HCT116 (cell line): ENCODE measurements around the gene SOCS1. TPM values are rescaled to one million over a fixed set of nuclear protein-coding genes. Genes with fewer than 3 reads are reported as not detected.

ENCODE experiments used
- ATAC-seq: fragments of 200-7000 bp; cut with Tn5 transposase; 2 replicates; pipeline ENCODE4 v1.9.1; 2020; ENCODE audit warnings: mild to moderate bottlenecking, moderate library complexity
- BruUV-seq: library from RNA; stranded (reverse); fragments of 400-500 nt; replicated peaks from 2 replicates; lab custom pipeline; 2021; lab: Mats Ljungman, UMichigan
- CTCF ChIA-PET: fragments of 300-600 bp; sonication (Branson Sonifier 250); formaldehyde crosslinking; loops from one replicate; lab custom pipeline; 2021; ENCODE audit warnings: antibody characterized with exemption; lab: Charles Lee
- POLR2A ChIA-PET: fragments of 300-600, 350-600 bp; sonication (Branson Sonifier 250); formaldehyde crosslinking; loops from one replicate; lab custom pipeline; 2021; ENCODE audit warnings: antibody characterized with exemption; lab: Charles Lee
- RAD21 ChIA-PET, 2 experiments: fragments of 300-600 bp; sonication (Branson Sonifier 250); formaldehyde crosslinking; loops; one replicate each; lab custom pipeline; 2023; ENCODE audit warnings: low total read pairs in 2 of 2; ENCODE audit not compliant: uncharacterized antibody in 2 of 2, unreplicated experiment in 2 of 2, low non-redundant PET in 1 of 2; lab: Charles Lee
- DNase-seq: peaks from one replicate; pipeline ENCODE4 v3.0.0-alpha.2; 2010; ENCODE audit warnings: low read depth, low spot score
- H2AFZ ChIP-seq: fragments of 200-600 bp; shearing (Covaris generic), sonication (generic); 2 replicates; pipeline ENCODE4 v1.6.1; 2017; ENCODE audit warnings: low read depth, mixed run types, mixed read lengths, antibody characterized with exemption, low read length; ENCODE audit not compliant: poor library complexity, severe bottlenecking
- H3K27ac ChIP-seq: 2 replicates; pipeline ENCODE4 v1.5.1; 2012; ENCODE audit warnings: low read depth, low read length
- H3K27me3 ChIP-seq: fragments of 200-600 bp; sonication (generic); 2 replicates; pipeline ENCODE4 v1.6.1; 2016; ENCODE audit warnings: mixed run types, low read length, mixed read lengths; ENCODE audit not compliant: insufficient read depth
- H3K36me3 ChIP-seq, 2 experiments: fragments of 200-500 bp in 1 of 2; fragments of 200-600 bp in 1 of 2; sonication (Bioruptor generic) in 1 of 2; sonication (generic) in 1 of 2; 2 replicates each; pipeline versions ENCODE4 v1.5.1 to v1.6.1; 2014 to 2016; ENCODE audit warnings: low read length in 2 of 2, inconsistent platforms in 1 of 2, mixed read lengths in 1 of 2, mixed run types in 1 of 2; ENCODE audit not compliant: insufficient read depth in 2 of 2, control insufficient read depth in 1 of 2
- H3K4me1 ChIP-seq, 2 experiments: fragments of 200-600 bp in 1 of 2; sonication (generic) in 1 of 2; 2 replicates each; pipeline versions ENCODE4 v1.5.1 to v1.6.1; 2012 to 2017; ENCODE audit warnings: low read length in 2 of 2, inconsistent platforms in 1 of 2, mild to moderate bottlenecking in 1 of 2, mixed read lengths in 1 of 2, mixed run types in 1 of 2, moderate library complexity in 1 of 2; ENCODE audit not compliant: insufficient read depth in 2 of 2, control insufficient read depth in 1 of 2
- H3K4me2 ChIP-seq: fragments of 200-600 bp; sonication (generic); 2 replicates; pipeline ENCODE4 v1.6.1; 2017; ENCODE audit warnings: mixed run types, low read length, mixed read lengths
- H3K4me3 ChIP-seq, 2 experiments: fragments of 200-600 bp in 1 of 2; sonication (generic) in 1 of 2; replicated peaks in 1 of 2; 2 replicates each; pipeline ENCODE4 v1.5.1; 2011 to 2016; ENCODE audit warnings: low read length in 2 of 2, control low read depth in 1 of 2, low read depth in 1 of 2, mild to moderate bottlenecking in 1 of 2, mixed read lengths in 1 of 2, mixed run types in 1 of 2
- H3K79me2 ChIP-seq: fragments of 200-600 bp; sonication (generic); 2 replicates; pipeline ENCODE4 v1.6.1; 2017; ENCODE audit warnings: mild to moderate bottlenecking, mixed run types, low read length, moderate library complexity, mixed read lengths; ENCODE audit not compliant: insufficient read depth
- H3K9ac ChIP-seq: fragments of 200-600 bp; sonication (generic); 2 replicates; pipeline ENCODE4 v1.6.1; 2016; ENCODE audit warnings: low read length, mixed read lengths
- H3K9me2 ChIP-seq: fragments of 200-600 bp; sonication (generic), shearing (Covaris generic); 2 replicates; pipeline ENCODE4 v1.6.1; 2017; ENCODE audit warnings: mixed run types, mild to moderate bottlenecking, moderate library complexity; ENCODE audit not compliant: insufficient read depth
- H3K9me3 ChIP-seq, 2 experiments: fragments of 200-500 bp in 1 of 2; fragments of 200-600 bp in 1 of 2; sonication (Bioruptor generic) in 1 of 2; sonication (generic) in 1 of 2; 2 replicates each; pipeline ENCODE4 v1.6.1; 2014 to 2017; ENCODE audit warnings: low read length in 2 of 2, mixed read lengths in 2 of 2, inconsistent platforms in 1 of 2, low read depth in 1 of 2, mild to moderate bottlenecking in 1 of 2, mixed run types in 1 of 2, moderate library complexity in 1 of 2; ENCODE audit not compliant: control insufficient read depth in 1 of 2, insufficient read depth in 1 of 2
- H4K20me1 ChIP-seq: fragments of 200-600 bp; sonication (generic), shearing (Covaris generic); 2 replicates; pipeline ENCODE4 v1.6.1; 2017; ENCODE audit warnings: mixed run types, mild to moderate bottlenecking, moderate library complexity; ENCODE audit not compliant: insufficient read depth
- ATF3 ChIP-seq: IDR thresholded peaks from 2 replicates; pipeline ENCODE4 v1.6.1; 2012
- CBX3 ChIP-seq: IDR thresholded peaks from 2 replicates; pipeline ENCODE4 v1.6.1; 2012; ENCODE audit warnings: low read depth
- CEBPB ChIP-seq: IDR thresholded peaks from 2 replicates; pipeline ENCODE4 v1.6.1; 2012; ENCODE audit warnings: low read depth
- CTCF ChIP-seq, 3 experiments: fragments of 200-600 bp in 1 of 3; sonication (generic) in 1 of 3; IDR thresholded peaks in 2 of 3; conservative IDR thresholded peaks in 1 of 3; 2 replicates each; pipeline ENCODE4 v1.5.1; 2012 to 2017; ENCODE audit warnings: low read depth in 2 of 3, low read length in 2 of 3, antibody characterized with exemption in 1 of 3, borderline replicate concordance in 1 of 3, control low read depth in 1 of 3, mild to moderate bottlenecking in 1 of 3, mixed read lengths in 1 of 3, mixed run types in 1 of 3, moderate library complexity in 1 of 3; ENCODE audit not compliant: insufficient read depth in 1 of 3
- EGR1 ChIP-seq: IDR thresholded peaks from 2 replicates; pipeline ENCODE4 v1.6.1; 2012; ENCODE audit warnings: low read depth
- ELF1 ChIP-seq: IDR thresholded peaks from 2 replicates; pipeline ENCODE4 v1.6.1; 2012; ENCODE audit warnings: low read depth, borderline replicate concordance
- EZH2 ChIP-seq: fragments of 200-600 bp; sonication (generic); IDR thresholded peaks from 2 replicates; pipeline ENCODE4 v1.6.1; 2017; ENCODE audit warnings: antibody characterized with exemption, mixed run types
- FOSL1 ChIP-seq: IDR thresholded peaks from 2 replicates; pipeline ENCODE4 v1.6.1; 2012; ENCODE audit warnings: low read depth
- JUND ChIP-seq: IDR thresholded peaks from 2 replicates; pipeline ENCODE4 v1.6.1; 2012
- MAX ChIP-seq: IDR thresholded peaks from 2 replicates; pipeline ENCODE4 v1.6.1; 2012
- POLR2A ChIP-seq: IDR thresholded peaks from 2 replicates; pipeline ENCODE4 v1.7.0; 2011; ENCODE audit warnings: borderline replicate concordance; ENCODE audit not compliant: insufficient read depth, insufficient read length; ENCODE audit errors: extremely low read depth
- POLR2AphosphoS5 ChIP-seq: IDR thresholded peaks from 2 replicates; pipeline ENCODE4 v1.6.1; 2011; ENCODE audit warnings: mild to moderate bottlenecking, low read depth, low read length, moderate library complexity
- RAD21 ChIP-seq: IDR thresholded peaks from 2 replicates; pipeline ENCODE4 v1.6.1; 2012; ENCODE audit warnings: low read depth, mild to moderate bottlenecking
- SIN3A ChIP-seq: IDR thresholded peaks from 2 replicates; pipeline ENCODE4 v1.6.1; 2012; ENCODE audit warnings: low read depth
- SP1 ChIP-seq: IDR thresholded peaks from 2 replicates; pipeline ENCODE4 v1.6.1; 2012; ENCODE audit warnings: low read depth
- YY1 ChIP-seq: IDR thresholded peaks from 2 replicates; pipeline ENCODE4 v1.6.1; 2011; ENCODE audit warnings: low read length, low read depth, moderate library complexity, mild to moderate bottlenecking; ENCODE audit not compliant: insufficient replicate concordance; ENCODE audit errors: extremely low read depth
- ZBTB33 ChIP-seq: IDR thresholded peaks from 2 replicates; pipeline ENCODE4 v1.6.1; 2011; ENCODE audit warnings: mild to moderate bottlenecking, low read length, moderate library complexity; ENCODE audit not compliant: insufficient replicate concordance; ENCODE audit errors: extremely low read depth
- ZFX ChIP-seq: fragments of 450-650 bp; IDR thresholded peaks from 2 replicates; pipeline ENCODE4 v1.6.1; 2017
- ZNF274 ChIP-seq: fragments of 200-500 bp; sonication (Bioruptor generic); IDR thresholded peaks from 2 replicates; pipeline ENCODE4 v1.6.1; 2014; ENCODE audit warnings: mild to moderate bottlenecking, low read depth, low read length, inconsistent platforms
- intact Hi-C: fragments of 100-400 bp; cut with micrococcal nuclease; formaldehyde crosslinking; loops from 2 replicates; pipeline ENCODE4 v1.10.0; 2022
- total RNA-seq: library from RNA; stranded (reverse); gene quantifications from one replicate; pipeline ENCODE4 v1.2.1, GENCODE V29; 2021; ENCODE audit not compliant: unreplicated experiment

SOCS1 gene
- total RNA-seq, 1 experiment from 2014 or later: 4.9 TPM

GRCh38 chr16:11234884-11235702 lies 20.9 kb downstream of the SOCS1 start:
- Histone ChIP-seq H3K36me3 (no peaks in the 10 kb centered on the region), H3K9me2 (no peaks in the 10 kb centered on the region), H3K4me2 (no peak overlapping the region), H4K20me1 (no peaks in the 10 kb centered on the region), H3K4me3 (no peak overlapping the region), H3K79me2 (no peaks in the 10 kb centered on the region), H3K4me1 (peaks cover under 1 to 16% of the 10 kb centered on the region in 2 experiments; a peak in 2 of 4 replicates), H3K9ac (no peak overlapping the region), H3K9me3 (no peaks in the 10 kb centered on the region), H3K27me3 (no peaks in the 10 kb centered on the region), H2AFZ (no peak overlapping the region), H3K27ac (no peak overlapping the region)
- no TSS peak for BruUV-seq
- TF ChIP-seq ELF1 (no peak), SP1 (no peak), CBX3 (no peak), ZFX (no peak), ZNF274 (no peak), SIN3A (no peak), MAX (no peak), JUND (no peak), RAD21 (no peak), ZBTB33 (no peak), FOSL1 (no peak), ATF3 (no peak), YY1 (no peak), POLR2AphosphoS5 (no peak), EZH2 (no peak), CTCF (IDR thresholded peaks at IDR 0.05 in 2 of 3, conservative IDR thresholded peaks at IDR 0.05 in 1 of 3; ENCODE audit: borderline replicate concordance in 1 of 3, insufficient read depth in 1 of 3, low read depth in 2 of 3, low read length in 2 of 3) (no peak), POLR2A (no peak), CEBPB (no peak), EGR1 (no peak)
- RAD21 ChIA-PET: interaction anchor here in 1 of 2 experiments (0.7 kb wide), 1 partner anchor 49 kb away, joined by 3 read pairs; no protein-coding TSS in a partner anchor
- CTCF ChIA-PET: no interaction called here
- ATAC-seq: no peak
- no peak for DNase-seq
- intact Hi-C loops: no loop called here
- POLR2A ChIA-PET: no interaction called here
